Heart left ventricle (tissue), 16 donors: ENCODE data around the gene ZBTB47. TPM values are rescaled to one million over a fixed set of nuclear protein-coding genes. Genes with fewer than 3 reads are reported as not detected.

Experiments
- ATAC-seq, 4 donors: fragments of 200-7000 bp; cut with Tn5 transposase; one replicate each; pipeline ENCODE4 v1.9.1; 2020 to 2022; ENCODE audit warnings: moderate library complexity in 4 of 4, mild to moderate bottlenecking in 3 of 4, moderate number of reproducible peaks in 1 of 4
- DNase-seq, 5 donors: peaks; one replicate each; pipeline ENCODE4 v3.0.0-alpha.2; 2020
- H3K27ac ChIP-seq, 12 donors: fragments of 200-600 bp; sonication (generic) in 4 of 12; one replicate each; pipeline versions ENCODE4 v1.5.0 to v1.8.0; 2016 to 2022; ENCODE audit warnings: mild to moderate bottlenecking in 2 of 12
- H3K27me3 ChIP-seq, 9 donors: fragments of 200-600 bp; sonication (generic) in 2 of 9; one replicate each; pipeline versions ENCODE4 v1.5.1 to v1.8.0; 2016 to 2022; ENCODE audit warnings: mild to moderate bottlenecking in 3 of 9
- H3K36me3 ChIP-seq, 9 donors: fragments of 200-600 bp; sonication (generic) in 2 of 9; one replicate each; pipeline versions ENCODE4 v1.5.0 to v1.8.0; 2018 to 2022; ENCODE audit warnings: mild to moderate bottlenecking in 2 of 9
- H3K4me1 ChIP-seq, 12 donors: fragments of 200-600 bp; sonication (generic) in 4 of 12; one replicate each; pipeline versions ENCODE4 v1.5.0 to v1.8.0; 2016 to 2022; ENCODE audit warnings: mild to moderate bottlenecking in 3 of 12
- H3K4me3 ChIP-seq, 12 donors: fragments of 200-600 bp; sonication (generic) in 4 of 12; one replicate each; pipeline versions ENCODE4 v1.5.0 to v1.8.0; 2017 to 2022; ENCODE audit warnings: mild to moderate bottlenecking in 9 of 12, moderate library complexity in 4 of 12
- H3K9me3 ChIP-seq, 12 donors: fragments of 200-600 bp; sonication (generic) in 4 of 12; one replicate each; pipeline versions ENCODE4 v1.5.0 to v1.8.0; 2016 to 2022; ENCODE audit warnings: mild to moderate bottlenecking in 1 of 12
- POLR2A ChIP-seq, 2 donors: fragments of 450-650 bp; IDR thresholded peaks; one replicate each; pipeline ENCODE4 v1.6.1; 2017; ENCODE audit warnings: antibody characterized with exemption in 2 of 2, mild to moderate bottlenecking in 2 of 2, moderate library complexity in 2 of 2
- WGBS, 4 donors: extraction: QIAGEN DNeasy Blood & Tissue Kit in 2 of 4; methylation state at CpG; one replicate each; pipeline versions ENCODE4 v1.1.5 to v1.1.7; 2013 to 2018; 5-methylcytosine and 5-hydroxymethylcytosine counted together
- intact Hi-C, 10 donors: fragments of 100-400 bp; cut with DNase I; formaldehyde crosslinking; loops; one replicate each; pipeline versions ENCODE4 v1.11.1 to v1.14.2; 2022
- polyA plus RNA-seq, 2 donors: library from polyadenylated mRNA; stranded (reverse); fragments of 200-250 nt; gene quantifications; one replicate each; pipeline ENCODE4 v1.2.3, GENCODE V29; 2013
- total RNA-seq, 9 donors: library from RNA; depleted of rRNA in 2 of 9; stranded (reverse); fragments of >200 nt in 2 of 9; fragmentation: NEBNext Ultra II Directional in 3 of 9; extraction: Animal tissue kit (Norgen Biotek cat#: 25700) in 3 of 9; gene quantifications; one replicate each; pipeline versions ENCODE4 v1.1.0 to v1.2.4, GENCODE V29; 2016 to 2023
- TF ChIP-seq, protein P1 (sequence below), 12 donors: fragments of 200-600 bp; sonication (generic) in 4 of 12; IDR thresholded peaks; one replicate each; pipeline versions ENCODE4 v1.5.0 to v1.8.0; 2018 to 2022; ENCODE audit warnings: antibody characterized with exemption in 12 of 12, mild to moderate bottlenecking in 5 of 12
- donor health status: ischemic (EF 13 %, LVEDD 7.1; RV severe dilation, severe dysfunction).
- donor health status: healthy with polysubstance abuse.
- donor health status: DM: no; HTN: yes; CAD: no.
- donor health status: DM: no; HTN: no; CAD: no.
- donor health status: ischemic (EF 25% LVEDD 6.9; RV normal size, moderate dysfunction).
- donor health status: ischemic (EF 25% LVEDD 5.7; RV mildly dilated, moderate dysfunction).
- donor health status: healthy.
- donor health status: DM: yes; HTN: yes; CAD: no.
- donor health status: ischemic (EF 35%, LVEDD 5.7; RV mildly dilated, moderate dysfunction).
- donor health status: nonischemic (EF 11% LVEDD 7.7; RV severe dilation, severe dysfunction).
- donor health status: DM: yes; HTN: yes; CAD: no.
- donor health status: PGD.
- donor health status: ischemic (EF 29% LVEDD 5.4; RV normal size, mild dysfunction).
- donor health status: nonischemic (EF 23%, LVEDD 6.1; RV moderate dilation, normal function).

ZBTB47 gene
- total and polyA plus RNA-seq, 11 donors = 76.6 to 184 (median 125) TPM

DNA sequence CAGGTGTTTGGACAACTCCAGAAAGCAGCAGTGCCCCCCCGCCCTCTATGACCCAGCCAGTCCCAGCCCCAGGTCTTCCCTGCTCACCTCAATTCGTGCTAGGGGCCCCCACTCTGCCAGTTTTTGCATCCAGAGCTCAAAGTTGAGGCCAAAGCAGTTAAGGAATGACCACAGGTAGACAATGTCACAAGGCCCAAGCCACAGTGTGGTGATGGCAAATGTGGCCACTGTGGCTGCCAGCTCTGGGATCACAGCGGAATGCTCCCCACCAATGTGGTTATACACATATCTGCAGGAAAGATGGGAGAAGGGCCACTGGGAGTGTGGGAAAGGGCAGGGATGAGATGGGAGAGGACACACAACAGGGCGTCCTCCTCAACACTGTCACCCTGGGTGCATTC, 40.0 kb downstream of the ZBTB47 start:
- Histone ChIP-seq H3K27ac (peak overlapping the region in 2 of 12 donors; percentile 5 to 28), H3K4me3 (no peak overlapping the region), H3K36me3 (peaks cover 0 to 18% (median 0%) of the 10 kb centered on the region in 9 donors), H3K4me1 (peaks cover 0 to 19% (median 2%) of the 10 kb centered on the region in 12 donors), H3K27me3 (no peaks in the 10 kb centered on the region), H3K9me3 (no peaks in the 10 kb centered on the region)
- TF ChIP-seq POLR2A (IDR thresholded peaks at IDR 0.05) = no peak
- TF ChIP-seq, protein P1, sequence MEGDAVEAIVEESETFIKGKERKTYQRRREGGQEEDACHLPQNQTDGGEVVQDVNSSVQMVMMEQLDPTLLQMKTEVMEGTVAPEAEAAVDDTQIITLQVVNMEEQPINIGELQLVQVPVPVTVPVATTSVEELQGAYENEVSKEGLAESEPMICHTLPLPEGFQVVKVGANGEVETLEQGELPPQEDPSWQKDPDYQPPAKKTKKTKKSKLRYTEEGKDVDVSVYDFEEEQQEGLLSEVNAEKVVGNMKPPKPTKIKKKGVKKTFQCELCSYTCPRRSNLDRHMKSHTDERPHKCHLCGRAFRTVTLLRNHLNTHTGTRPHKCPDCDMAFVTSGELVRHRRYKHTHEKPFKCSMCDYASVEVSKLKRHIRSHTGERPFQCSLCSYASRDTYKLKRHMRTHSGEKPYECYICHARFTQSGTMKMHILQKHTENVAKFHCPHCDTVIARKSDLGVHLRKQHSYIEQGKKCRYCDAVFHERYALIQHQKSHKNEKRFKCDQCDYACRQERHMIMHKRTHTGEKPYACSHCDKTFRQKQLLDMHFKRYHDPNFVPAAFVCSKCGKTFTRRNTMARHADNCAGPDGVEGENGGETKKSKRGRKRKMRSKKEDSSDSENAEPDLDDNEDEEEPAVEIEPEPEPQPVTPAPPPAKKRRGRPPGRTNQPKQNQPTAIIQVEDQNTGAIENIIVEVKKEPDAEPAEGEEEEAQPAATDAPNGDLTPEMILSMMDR (IDR thresholded peaks at IDR 0.05) = no peak
- WGBS, 4 donors = 74 to 82% (median 79%) methylated on average over 4 of the region's 4 CpGs
- no peak for ATAC-seq
- intact Hi-C loops = no loop called here
- DNase-seq = no peak

DNA sequence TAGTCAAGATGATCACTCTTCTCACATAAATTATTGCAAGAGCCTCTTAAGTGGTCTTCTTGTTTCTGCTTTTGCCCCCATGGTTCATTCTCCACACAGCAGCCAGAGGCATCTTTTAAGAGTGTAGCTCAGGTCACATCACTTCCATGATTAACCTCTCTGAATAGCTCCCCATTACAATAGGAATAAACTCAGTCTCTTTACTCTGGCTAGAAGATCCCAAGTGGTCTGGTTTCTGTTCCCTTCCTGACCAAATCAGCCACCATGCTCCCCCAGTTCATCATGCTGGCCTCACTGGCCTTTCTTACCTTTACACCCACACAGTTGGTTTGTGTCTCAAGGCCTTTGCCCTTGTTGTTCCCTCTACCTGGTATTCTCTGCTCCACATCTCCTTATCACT, 40.9 kb downstream of the ZBTB47 start:
- Histone ChIP-seq H3K36me3 (peaks cover 0 to 18% (median 0%) of the 10 kb centered on the region in 9 donors), H3K4me1 (peaks cover 0 to 24% (median 3%) of the 10 kb centered on the region in 12 donors), H3K4me3 (no peak overlapping the region), H3K27ac (peak overlapping the region in 1 of 12 donors; percentile 25), H3K9me3 (no peaks in the 10 kb centered on the region), H3K27me3 (no peaks in the 10 kb centered on the region)
- TF ChIP-seq POLR2A (IDR thresholded peaks at IDR 0.05) = no peak
- TF ChIP-seq, protein P1 (IDR thresholded peaks at IDR 0.05) = no peak
- DNase-seq (no peak), ATAC-seq (no peak)
- intact Hi-C loops = no loop called here

DNA sequence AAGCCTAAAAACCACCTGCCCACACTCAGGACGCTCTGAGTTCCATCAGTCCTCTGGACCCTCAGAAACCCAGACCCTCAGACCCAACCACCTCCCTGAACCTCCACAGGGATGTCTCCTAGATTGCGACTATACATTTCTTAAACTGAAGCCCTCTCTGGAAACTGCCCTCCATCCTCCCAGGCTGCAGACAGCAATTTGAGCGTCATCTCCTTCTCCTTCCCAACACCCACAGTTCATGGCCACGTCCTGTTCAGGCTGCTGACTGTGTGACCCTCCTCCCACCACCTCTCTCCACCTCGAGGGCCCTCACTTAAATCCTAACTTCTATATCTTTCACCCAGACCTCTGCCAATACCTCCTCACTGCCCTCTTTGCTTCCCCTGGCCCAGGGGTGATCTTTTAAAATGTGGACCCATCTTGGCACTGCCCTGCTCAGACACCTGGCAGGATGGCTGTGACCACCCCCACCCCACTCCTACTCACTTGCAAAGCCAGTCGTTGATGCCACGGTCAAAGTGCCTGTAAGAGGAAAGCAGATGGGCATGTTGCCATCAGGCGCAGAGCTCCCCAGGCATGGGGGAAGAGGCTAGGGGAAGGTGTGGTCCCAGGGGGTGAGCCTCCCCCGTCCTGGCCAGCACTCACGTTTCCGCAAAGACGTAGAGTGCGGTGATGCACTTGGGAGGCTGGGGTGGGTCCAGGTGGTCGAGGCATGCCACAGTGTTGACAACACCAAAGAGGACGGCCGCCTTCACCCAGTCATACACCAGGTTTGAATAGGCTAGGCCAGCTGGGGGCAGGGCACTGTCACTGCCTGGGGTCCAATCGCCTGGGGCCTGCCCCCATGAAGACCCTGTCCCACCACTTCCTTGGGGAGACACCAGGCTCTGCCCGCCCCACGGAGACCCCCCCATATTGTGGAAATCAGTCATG, 43.1 kb downstream of the ZBTB47 start:
- Histone ChIP-seq H3K4me3 (no peak overlapping the region), H3K27me3 (no peaks in the 10 kb centered on the region), H3K4me1 (peaks cover 0 to 24% (median 3%) of the 10 kb centered on the region in 12 donors), H3K27ac (peak overlapping the region in 5 of 12 donors; percentile 13 to 88 (median 38)), H3K9me3 (no peaks in the 10 kb centered on the region), H3K36me3 (peaks cover 0 to 18% (median 0%) of the 10 kb centered on the region in 9 donors)
- WGBS, 4 donors = 64 to 75% (median 70%) methylated on average over 18 to 19 of the region's 19 CpGs
- ATAC-seq = no peak
- peak in 1 of 5 donors; percentile 12 for DNase-seq
- intact Hi-C loops = no loop called here
- TF ChIP-seq POLR2A (IDR thresholded peaks at IDR 0.05) = no peak
- TF ChIP-seq, protein P1 (IDR thresholded peaks at IDR 0.05) = no peak

DNA sequence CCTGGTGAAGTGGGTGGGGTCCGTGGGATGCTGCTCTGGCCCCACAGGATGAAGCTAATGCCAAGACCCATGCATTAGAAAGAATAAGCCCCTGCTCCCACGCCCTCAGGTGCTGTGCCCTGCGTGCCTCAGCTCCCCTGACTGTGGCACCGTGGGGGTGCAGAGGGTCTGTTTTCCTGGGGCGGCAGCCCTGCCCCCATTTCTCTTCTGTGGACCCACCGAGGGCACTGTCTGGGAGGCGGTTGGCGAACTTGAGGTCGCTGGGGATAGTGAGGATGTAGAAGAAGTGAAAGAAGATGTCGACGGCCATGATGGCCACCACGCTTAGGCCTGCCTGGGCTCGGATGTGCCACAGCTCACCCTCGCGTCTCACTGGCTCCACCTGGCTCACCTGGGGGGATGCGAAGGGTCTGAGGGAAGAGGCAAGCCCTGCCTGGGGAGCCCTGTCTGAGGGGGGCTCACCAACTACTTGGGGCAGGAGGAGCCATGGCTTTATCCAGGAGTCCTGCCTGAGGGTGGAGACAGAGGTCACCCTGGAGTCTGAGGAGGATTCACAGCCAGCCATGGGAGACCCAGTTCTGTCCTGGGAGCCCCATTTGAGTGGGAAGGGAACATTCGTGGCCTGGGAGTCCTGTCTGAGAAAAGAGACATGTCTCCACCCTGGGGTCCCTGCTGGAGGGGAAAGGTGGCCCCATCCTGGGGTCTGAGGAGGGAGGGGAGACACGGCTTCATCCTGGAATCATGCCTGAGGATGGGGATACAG, 44.0 kb downstream of the ZBTB47 start:
- Histone ChIP-seq H3K36me3 (peaks cover 0 to 12% (median 0%) of the 10 kb centered on the region in 9 donors), H3K9me3 (no peaks in the 10 kb centered on the region), H3K27ac (peak overlapping the region in 6 of 12 donors; percentile 9 to 88 (median 37)), H3K27me3 (no peaks in the 10 kb centered on the region), H3K4me3 (no peak overlapping the region), H3K4me1 (peaks cover 0 to 24% (median 3%) of the 10 kb centered on the region in 12 donors)
- TF ChIP-seq, protein P1 (IDR thresholded peaks at IDR 0.05) = no peak
- TF ChIP-seq POLR2A (IDR thresholded peaks at IDR 0.05) = no peak
- ATAC-seq (no peak), DNase-seq (peak in 1 of 5 donors; percentile 15)
- 81 to 85% (median 83%) methylated on average over 18 of the region's 18 CpGs for WGBS, 4 donors
- intact Hi-C loops = no loop called here
